LHCN-M2 (cell line): ENCODE measurements around the gene TCP11. TPM values are rescaled to one million over a fixed set of nuclear protein-coding genes. Genes with fewer than 3 reads are reported as not detected.

Experiments used
- total RNA-seq: library from RNA; depleted of rRNA; stranded (reverse); fragments of >200 nt; gene quantifications from 2 replicates; pipeline ENCODE4 v1.2.3, GENCODE V29; 2014; rRNA removed

Gene TCP11
- total RNA-seq, 1 experiment from 2014 or later: 0.23 TPM

Other genes with a start within 250 kb of the TCP11 start
- 0.06 TPM in 2 replicates for gene SCUBE3, start 72.6 kb upstream of the TCP11 start, total RNA-seq
- 22.2 and 26.8 TPM in 2 replicates for gene ZNF76, start 118.4 kb upstream of the TCP11 start, total RNA-seq
- gene DEF6, start 156.5 kb upstream of the TCP11 start, total RNA-seq: 0.06 and 0.13 TPM in 2 replicates
- 9.5 and 11.0 TPM in 2 replicates for gene PPARD, start 201.2 kb upstream of the TCP11 start, total RNA-seq